ENCODE measurements around the gene KIAA0930. TPM values are rescaled to one million over a fixed set of nuclear protein-coding genes. Genes with fewer than 3 reads are reported as not detected.
A peak's percentile ranks its signal among the peaks of the same experiment; 100 is the strongest.

KIAA0930 gene
- total and polyA plus RNA-seq, 4 experiments from 2014 or later, result 1.2 to 36.7 (median 14.8) TPM

DNA sequence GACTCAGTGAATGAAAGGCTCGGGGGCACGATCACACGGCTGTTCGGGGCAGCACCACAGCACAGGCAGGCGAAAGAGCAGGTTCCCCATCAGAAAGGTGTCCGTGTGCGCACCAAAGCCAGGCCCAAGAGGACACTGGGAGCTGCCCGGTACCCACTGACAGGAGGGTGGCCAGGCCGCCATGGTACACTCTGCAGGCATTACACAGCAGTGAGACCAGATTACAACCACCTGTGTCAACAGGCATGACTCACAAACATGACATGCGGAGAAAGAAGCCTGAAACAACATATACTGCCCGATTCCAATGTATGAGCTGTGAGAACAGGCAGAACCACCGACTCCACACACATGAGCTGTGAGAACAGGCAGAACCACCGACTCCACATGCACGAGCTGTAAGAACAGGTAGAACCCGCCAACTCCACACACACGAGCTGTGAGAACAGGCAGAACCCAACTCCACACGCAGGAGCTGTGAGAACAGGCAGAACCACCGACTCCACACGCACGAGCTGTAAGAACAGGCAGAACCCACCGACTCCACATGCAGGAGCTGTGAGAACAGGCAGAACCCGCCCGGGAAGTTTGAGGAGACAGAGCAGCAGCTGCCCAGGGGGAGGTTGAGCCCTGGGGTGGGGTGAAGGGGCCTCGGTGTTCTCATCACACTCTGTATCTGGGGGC lies 32.6 kb downstream of the KIAA0930 start:
- Histone ChIP-seq H3K27ac (ENCODE audit: low read depth, low read length) (no peak overlapping the region), H3K4me3 (ENCODE audit: low read length in 2 of 2) (no peak overlapping the region), H3K4me1 (ENCODE audit: insufficient read depth, low read length) (no peaks in the 10 kb centered on the region), H3K27me3 (ENCODE audit: insufficient read depth, low read length) (no peaks in the 10 kb centered on the region), H3K9me3 (ENCODE audit: control insufficient read depth in 1 of 2, low read length in 2 of 2) (no peaks in the 10 kb centered on the region), H3K36me3 (ENCODE audit: insufficient read depth, low read length) (peaks cover 3% of the 10 kb centered on the region)
- ChIA-PET POLR2A (ENCODE audit: partially characterized antibody) (no interaction called here), CTCF (ENCODE audit: partially characterized antibody) (interaction anchor here (0.7 to 1.5 kb wide), 7 partner anchors 10 to 138 kb away, joined by 3 to 4 read pairs (median 3); no protein-coding TSS in a partner anchor)
- DNase-seq, result no peak
- Mint-ChIP-seq H3K36me3 (peaks cover 12 to 22% of the 10 kb centered on the region in 2 donors), H3K9me3 (no peaks in the 10 kb centered on the region), H3K27me3 (no peaks in the 10 kb centered on the region), H3K4me3 (no peak overlapping the region), H3K27ac (peak overlapping the region in 1 of 7 donors; percentile 66), H3K4me1 (peaks cover 0 to 5% (median 2%) of the 10 kb centered on the region in 4 donors)
- intact Hi-C loops (cut with micrococcal nuclease), result no loop called here

DNA sequence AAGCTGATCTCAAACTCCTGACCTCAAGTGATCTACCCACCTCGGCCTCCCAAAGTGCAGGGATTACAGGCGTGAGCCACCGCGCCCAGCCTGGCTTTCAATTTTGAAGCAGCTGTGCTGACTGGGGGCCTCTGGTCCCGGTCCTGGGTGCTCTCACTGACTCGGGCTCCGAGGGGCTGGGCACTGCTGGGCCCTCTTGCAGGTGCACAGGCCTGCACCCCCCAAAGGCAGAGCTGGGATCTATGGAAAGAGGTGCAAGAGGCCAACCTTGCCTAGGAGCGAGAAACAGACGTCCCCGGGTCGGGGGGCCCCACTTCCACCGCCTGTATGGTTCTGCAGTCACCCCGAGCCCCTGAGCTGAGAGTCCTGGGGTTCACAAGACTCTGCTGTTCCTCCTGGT lies 33.2 kb downstream of the KIAA0930 start:
- Histone ChIP-seq H3K27ac (ENCODE audit: low read depth, low read length) (no peak overlapping the region), H3K36me3 (ENCODE audit: insufficient read depth, low read length) (peaks cover 3% of the 10 kb centered on the region), H3K27me3 (ENCODE audit: insufficient read depth, low read length) (no peaks in the 10 kb centered on the region), H3K4me3 (ENCODE audit: low read length in 2 of 2) (no peak overlapping the region), H3K9me3 (ENCODE audit: control insufficient read depth in 1 of 2, low read length in 2 of 2) (no peaks in the 10 kb centered on the region), H3K4me1 (ENCODE audit: insufficient read depth, low read length) (no peaks in the 10 kb centered on the region)
- ChIA-PET CTCF (ENCODE audit: partially characterized antibody) (interaction anchor here (1.0 to 1.5 kb wide), 4 partner anchors 11 to 27 kb away, joined by 3 read pairs; no protein-coding TSS in a partner anchor), POLR2A (ENCODE audit: partially characterized antibody) (no interaction called here)
- Mint-ChIP-seq H3K27ac (no peak overlapping the region), H3K9me3 (no peaks in the 10 kb centered on the region), H3K4me3 (no peak overlapping the region), H3K36me3 (peaks cover 12 to 22% of the 10 kb centered on the region in 2 donors), H3K27me3 (no peaks in the 10 kb centered on the region), H3K4me1 (peaks cover 0 to 5% (median 2%) of the 10 kb centered on the region in 4 donors)
- DNase-seq, result no peak
- intact Hi-C loops (cut with micrococcal nuclease), result no loop called here

DNA sequence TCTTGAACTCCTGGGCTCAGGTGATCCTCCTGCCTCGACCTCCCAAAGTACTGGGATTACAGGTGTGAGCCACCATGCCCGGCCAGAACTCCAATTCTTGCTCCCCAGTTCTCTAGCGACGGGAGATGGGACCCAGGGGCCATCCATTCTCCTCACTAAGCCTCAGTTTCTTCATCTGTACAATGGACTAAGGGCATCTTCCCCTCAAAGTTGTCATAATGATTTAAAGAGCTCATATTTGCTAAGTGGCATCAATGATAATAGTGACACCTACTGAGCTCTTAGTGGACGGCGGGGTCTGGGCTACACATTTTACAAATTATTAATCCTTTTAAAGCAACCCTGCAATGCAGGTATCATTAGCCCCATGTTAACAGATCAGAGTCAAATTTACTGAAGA lies 34.5 kb downstream of the KIAA0930 start:
- intact Hi-C loops (cut with micrococcal nuclease), result no loop called here
- H3K27ac ChIP-seq (ENCODE audit: low read depth, low read length), result no peak overlapping the region
- DNase-seq, result no peak
- H3K9me3 ChIP-seq (ENCODE audit: control insufficient read depth in 1 of 2, low read length in 2 of 2), result no peaks in the 10 kb centered on the region
- no peak overlapping the region for H3K4me3 ChIP-seq (ENCODE audit: low read length in 2 of 2)
- no peaks in the 10 kb centered on the region for H3K4me1 ChIP-seq (ENCODE audit: insufficient read depth, low read length)
- H3K36me3 Mint-ChIP-seq, result peaks cover 16 to 26% of the 10 kb centered on the region in 2 donors
- H3K36me3 ChIP-seq (ENCODE audit: insufficient read depth, low read length), result peaks cover under 1% of the 10 kb centered on the region
- no peaks in the 10 kb centered on the region for H3K27me3 Mint-ChIP-seq
- H3K4me3 Mint-ChIP-seq, result no peak overlapping the region
- CTCF ChIA-PET (ENCODE audit: partially characterized antibody), result interaction anchor here (1.2 kb wide), 1 partner anchor 105 kb away, joined by 3 read pairs; no protein-coding TSS in a partner anchor
- peaks cover 0 to 4% (median 2%) of the 10 kb centered on the region in 4 donors for H3K4me1 Mint-ChIP-seq
- no peak overlapping the region for H3K27ac Mint-ChIP-seq
- H3K27me3 ChIP-seq (ENCODE audit: insufficient read depth, low read length), result no peaks in the 10 kb centered on the region
- POLR2A ChIA-PET (ENCODE audit: partially characterized antibody), result no interaction called here
- H3K9me3 Mint-ChIP-seq, result no peaks in the 10 kb centered on the region

DNA sequence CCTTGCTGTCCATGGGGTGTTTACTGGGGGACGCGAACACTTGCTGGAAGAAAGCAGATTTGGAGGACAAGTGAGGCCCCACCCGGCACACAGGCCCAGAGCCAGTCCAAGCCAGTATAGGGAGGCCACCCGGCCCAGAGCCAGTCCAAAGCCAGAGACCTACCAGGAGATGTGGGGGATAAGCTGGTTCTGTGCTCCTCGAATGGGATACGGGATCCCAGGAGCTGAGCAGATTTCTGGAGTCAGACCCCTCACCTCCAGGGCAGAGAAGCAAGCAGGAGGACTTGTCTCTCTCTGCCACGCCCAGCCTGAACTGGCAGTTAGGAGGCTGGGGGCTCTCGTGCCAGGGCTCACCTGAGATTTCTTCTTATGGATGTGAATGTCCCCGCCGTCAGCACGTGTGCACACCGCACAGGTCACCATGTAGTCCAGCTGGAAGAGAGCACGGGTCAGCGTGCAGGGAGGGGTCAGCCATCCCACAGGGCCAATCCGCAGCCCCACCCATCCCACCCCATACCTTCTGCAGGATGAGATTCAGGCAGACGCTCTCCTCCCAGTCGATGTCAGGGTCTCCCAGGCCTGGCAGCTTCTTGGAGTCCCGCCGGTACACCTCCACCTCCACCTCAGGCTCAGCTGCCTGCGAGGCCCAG lies 35.3 kb downstream of the KIAA0930 start:
- intact Hi-C loops (cut with micrococcal nuclease), result no loop called here
- Mint-ChIP-seq H3K27me3 (no peaks in the 10 kb centered on the region), H3K36me3 (peaks cover 18 to 29% of the 10 kb centered on the region in 2 donors), H3K9me3 (no peaks in the 10 kb centered on the region), H3K4me3 (no peak overlapping the region), H3K4me1 (peaks cover 0 to 4% (median 2%) of the 10 kb centered on the region in 4 donors), H3K27ac (peak overlapping the region in 1 of 7 donors; percentile 78)
- no peak for DNase-seq
- CTCF ChIA-PET (ENCODE audit: partially characterized antibody), result no interaction called here
- H3K36me3 ChIP-seq (ENCODE audit: insufficient read depth, low read length), result no peaks in the 10 kb centered on the region
- H3K27me3 ChIP-seq (ENCODE audit: insufficient read depth, low read length), result no peaks in the 10 kb centered on the region
- no peaks in the 10 kb centered on the region for H3K9me3 ChIP-seq (ENCODE audit: control insufficient read depth in 1 of 2, low read length in 2 of 2)
- H3K27ac ChIP-seq (ENCODE audit: low read depth, low read length), result no peak overlapping the region
- H3K4me3 ChIP-seq (ENCODE audit: low read length in 2 of 2), result no peak overlapping the region
- no peaks in the 10 kb centered on the region for H3K4me1 ChIP-seq (ENCODE audit: insufficient read depth, low read length)
- POLR2A ChIA-PET (ENCODE audit: partially characterized antibody), result no interaction called here

DNA sequence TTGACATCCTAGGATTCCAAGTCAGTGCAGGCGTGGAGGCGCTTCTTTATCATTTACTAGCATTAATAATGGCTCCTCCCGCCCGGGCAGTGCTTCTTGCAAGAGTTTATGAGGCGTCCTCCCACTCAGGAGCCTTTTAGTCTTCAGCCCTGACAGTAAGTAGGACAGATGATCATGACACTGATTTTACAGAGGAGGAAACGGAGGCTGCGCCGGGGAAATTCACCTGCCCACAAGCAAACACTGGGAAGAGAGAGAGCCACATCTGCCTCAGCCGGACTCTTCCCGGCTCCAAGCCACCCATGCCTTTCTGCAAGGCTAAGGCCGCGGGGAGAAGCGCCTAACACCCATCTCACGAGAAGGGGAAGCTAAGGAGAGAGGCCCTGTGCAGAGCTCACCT lies 35.9 kb downstream of the KIAA0930 start:
- H3K9me3 ChIP-seq (ENCODE audit: control insufficient read depth in 1 of 2, low read length in 2 of 2), result no peaks in the 10 kb centered on the region
- DNase-seq, result no peak
- Mint-ChIP-seq H3K27ac (no peak overlapping the region), H3K4me1 (peaks cover 0 to 2% (median under 1%) of the 10 kb centered on the region in 4 donors), H3K27me3 (no peaks in the 10 kb centered on the region), H3K36me3 (peaks cover 20 to 29% of the 10 kb centered on the region in 2 donors), H3K4me3 (no peak overlapping the region), H3K9me3 (no peaks in the 10 kb centered on the region)
- H3K4me3 ChIP-seq (ENCODE audit: low read length in 2 of 2), result no peak overlapping the region
- H3K27ac ChIP-seq (ENCODE audit: low read depth, low read length), result no peak overlapping the region
- H3K36me3 ChIP-seq (ENCODE audit: insufficient read depth, low read length), result no peaks in the 10 kb centered on the region
- ChIA-PET POLR2A (ENCODE audit: partially characterized antibody) (no interaction called here), CTCF (ENCODE audit: partially characterized antibody) (no interaction called here)
- H3K27me3 ChIP-seq (ENCODE audit: insufficient read depth, low read length), result no peaks in the 10 kb centered on the region
- intact Hi-C loops (cut with micrococcal nuclease), result no loop called here
- H3K4me1 ChIP-seq (ENCODE audit: insufficient read depth, low read length), result no peaks in the 10 kb centered on the region

DNA sequence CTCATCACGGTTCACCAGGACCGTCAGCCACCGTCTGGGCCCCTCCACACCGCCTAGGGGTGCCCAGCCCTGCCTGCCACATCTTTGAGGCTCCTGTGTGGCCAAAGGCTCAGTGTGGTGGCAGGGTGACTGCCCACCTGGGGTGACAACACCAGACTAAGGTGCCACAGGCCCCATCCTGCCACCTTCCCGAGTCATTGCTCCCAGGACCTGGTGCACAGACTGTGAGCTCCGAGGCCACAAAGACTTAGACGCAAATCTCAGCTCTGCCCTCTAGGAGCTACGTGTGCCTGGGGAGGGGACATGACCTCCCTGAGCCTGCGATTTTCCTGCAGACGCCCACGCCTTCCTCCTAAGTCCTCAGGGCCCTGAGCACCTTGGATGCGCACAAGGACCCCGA lies 36.5 kb downstream of the KIAA0930 start:
- Mint-ChIP-seq H3K4me1 (peaks cover 0 to 2% (median 0%) of the 10 kb centered on the region in 4 donors), H3K27ac (no peak overlapping the region), H3K36me3 (peaks cover 25 to 30% of the 10 kb centered on the region in 2 donors), H3K9me3 (no peaks in the 10 kb centered on the region), H3K4me3 (no peak overlapping the region), H3K27me3 (no peaks in the 10 kb centered on the region)
- Histone ChIP-seq H3K36me3 (ENCODE audit: insufficient read depth, low read length) (no peaks in the 10 kb centered on the region), H3K9me3 (ENCODE audit: control insufficient read depth in 1 of 2, low read length in 2 of 2) (no peaks in the 10 kb centered on the region), H3K4me1 (ENCODE audit: insufficient read depth, low read length) (no peaks in the 10 kb centered on the region), H3K27ac (ENCODE audit: low read depth, low read length) (no peak overlapping the region), H3K4me3 (ENCODE audit: low read length in 2 of 2) (no peak overlapping the region), H3K27me3 (ENCODE audit: insufficient read depth, low read length) (no peaks in the 10 kb centered on the region)
- DNase-seq, result no peak
- intact Hi-C loops (cut with micrococcal nuclease), result no loop called here
- POLR2A ChIA-PET (ENCODE audit: partially characterized antibody), result no interaction called here
- CTCF ChIA-PET (ENCODE audit: partially characterized antibody), result no interaction called here

DNA sequence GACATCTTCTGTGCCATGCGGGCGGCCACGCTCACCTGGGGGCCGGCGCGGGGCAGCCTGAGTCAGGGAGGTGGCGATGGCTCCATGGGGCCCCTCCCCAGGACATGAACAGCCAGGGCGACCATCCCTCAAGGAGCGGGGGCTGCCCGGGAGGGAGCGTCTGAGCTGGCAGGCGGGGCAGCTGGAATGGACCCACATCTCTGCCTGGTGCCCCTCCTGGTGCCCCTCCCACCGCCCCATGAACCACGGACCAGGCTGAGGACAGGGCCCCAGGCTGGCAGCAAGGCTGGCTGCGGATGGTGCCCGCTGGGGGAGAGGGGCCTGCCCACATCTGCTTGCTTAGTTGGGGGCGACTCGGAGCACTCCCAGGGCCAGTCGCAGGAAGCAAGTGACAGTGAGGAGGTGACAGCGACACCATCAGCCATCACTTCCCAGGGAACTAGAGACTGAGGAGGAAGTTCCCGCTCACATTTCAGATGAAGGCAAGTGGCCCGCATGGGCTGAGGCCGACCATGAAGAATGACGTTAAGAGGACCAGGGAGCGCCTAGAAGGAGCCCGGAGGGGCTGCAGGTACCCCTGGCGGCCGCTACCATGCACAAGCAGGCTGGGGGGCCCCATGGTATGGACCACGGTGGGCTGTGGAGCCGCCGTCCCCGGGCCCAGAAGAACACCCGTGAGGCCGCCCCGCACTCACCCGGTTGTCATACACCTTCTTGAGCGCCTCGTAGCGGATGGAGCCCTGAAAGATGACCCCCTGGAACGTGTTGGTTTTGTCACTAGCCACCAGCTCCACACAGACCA lies 37.3 kb downstream of the KIAA0930 start:
- ChIA-PET POLR2A (ENCODE audit: partially characterized antibody) (no interaction called here), CTCF (ENCODE audit: partially characterized antibody) (no interaction called here)
- H3K4me3 Mint-ChIP-seq, result no peak overlapping the region
- H3K27me3 Mint-ChIP-seq, result no peaks in the 10 kb centered on the region
- Histone ChIP-seq H3K4me3 (ENCODE audit: low read length in 2 of 2) (no peak overlapping the region), H3K27me3 (ENCODE audit: insufficient read depth, low read length) (no peaks in the 10 kb centered on the region), H3K9me3 (ENCODE audit: control insufficient read depth in 1 of 2, low read length in 2 of 2) (no peaks in the 10 kb centered on the region), H3K27ac (ENCODE audit: low read depth, low read length) (no peak overlapping the region), H3K36me3 (ENCODE audit: insufficient read depth, low read length) (no peaks in the 10 kb centered on the region), H3K4me1 (ENCODE audit: insufficient read depth, low read length) (no peaks in the 10 kb centered on the region)
- H3K9me3 Mint-ChIP-seq, result no peaks in the 10 kb centered on the region
- H3K27ac Mint-ChIP-seq, result no peak overlapping the region
- intact Hi-C loops (cut with micrococcal nuclease), result no loop called here
- H3K36me3 Mint-ChIP-seq, result peaks cover 25 to 34% of the 10 kb centered on the region in 2 donors
- DNase-seq, result no peak
- H3K4me1 Mint-ChIP-seq, result peaks cover 0 to 2% (median 0%) of the 10 kb centered on the region in 4 donors

Data from CD4-positive, alpha-beta memory T cell (primary cell).